Measurements from ENCODE around the gene TMEM250.
"Not testable (repeated sequence)": the region's sequence is repeated elsewhere in the genome, so short reads cannot be mapped to it uniquely, and the experiment has no call there.

The TMEM250 gene

GRCh38 chr9:136110082-136111061 is 8.3 kb downstream of the TMEM250 start:
- no peak for DNase-seq

GRCh38 chr9:136109351-136110081 is 9.2 kb downstream of the TMEM250 start:
- DNase-seq: peak; percentile 80

DNA sequence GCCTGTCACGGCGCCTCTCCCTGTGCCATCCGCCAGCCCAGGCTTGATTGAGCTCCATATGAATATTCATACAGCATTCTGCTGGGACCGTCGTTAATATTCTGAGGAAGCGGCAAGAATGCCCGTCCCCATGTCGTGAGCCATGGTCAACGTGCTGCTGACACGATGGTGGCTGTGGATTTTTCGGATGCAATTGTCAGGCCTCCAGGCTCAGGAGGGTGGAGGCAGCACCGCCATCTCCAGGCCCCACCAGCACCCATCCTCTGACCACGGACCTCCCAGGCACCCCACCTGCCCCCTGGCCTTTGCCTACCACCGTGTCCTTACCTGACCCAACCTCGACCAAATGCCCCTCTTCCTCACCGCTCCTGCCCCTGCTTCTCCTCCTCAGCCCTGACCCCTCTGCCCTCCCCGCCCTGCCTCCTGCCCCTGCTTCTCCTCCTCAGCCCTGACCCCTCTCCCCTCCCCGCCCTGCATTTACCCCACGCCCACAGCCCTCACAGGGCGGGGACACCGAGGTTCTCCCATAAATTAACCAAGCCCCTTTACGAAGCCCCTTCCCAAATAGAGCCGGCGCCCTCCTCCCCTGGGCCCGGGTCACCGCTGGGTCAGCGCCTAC is 9.9 kb downstream of the TMEM250 start:
- no peak for DNase-seq

GRCh38 chr9:136107953-136108647 is 10.6 kb downstream of the TMEM250 start:
- DNase-seq: no peak

DNA sequence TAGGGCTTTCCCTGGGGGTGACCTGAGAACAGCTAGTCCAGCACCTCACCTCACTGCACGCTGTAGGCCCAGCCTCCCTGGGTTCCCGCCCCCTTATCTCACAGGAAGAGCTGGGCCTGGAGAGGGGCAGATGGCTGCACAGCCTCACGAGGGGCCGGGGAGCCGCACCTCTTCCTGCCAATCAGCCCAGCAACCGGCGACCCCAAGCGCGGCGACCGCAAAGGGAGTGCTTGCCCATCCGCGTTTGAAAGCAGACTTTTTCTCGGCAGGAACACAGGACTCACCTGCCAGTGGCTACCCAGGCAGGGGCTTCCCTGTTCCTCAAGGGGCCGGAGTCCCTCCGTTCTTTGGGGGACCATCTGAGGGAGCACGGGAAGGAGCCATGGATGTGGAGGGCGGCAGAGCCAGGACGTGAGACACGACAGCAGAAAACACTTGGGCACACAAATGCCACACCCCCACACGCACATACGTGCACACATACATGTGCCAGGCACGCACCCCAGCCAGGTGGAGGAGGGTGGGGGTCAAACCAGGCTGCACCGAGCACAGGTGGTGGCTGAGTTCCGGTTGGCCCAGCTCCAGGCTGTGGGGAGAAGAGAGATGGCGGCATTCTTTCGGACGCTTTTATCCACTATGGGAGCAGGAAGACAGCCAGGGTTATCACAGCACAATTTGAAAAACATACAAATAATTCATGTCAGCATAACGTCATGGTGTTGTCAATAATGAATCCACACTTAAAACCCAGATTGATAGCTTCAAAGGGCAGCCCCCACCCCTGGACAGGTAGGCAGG is 11.3 kb downstream of the TMEM250 start:
- peak; percentile 85 for DNase-seq

GRCh38 chr9:136105398-136106135 is 13.1 kb downstream of the TMEM250 start:
- no peak for DNase-seq

- no peak for DNase-seq
Measured at GRCh38 chr9:136104916-136105315, 13.8 kb downstream of the TMEM250 start.

DNA sequence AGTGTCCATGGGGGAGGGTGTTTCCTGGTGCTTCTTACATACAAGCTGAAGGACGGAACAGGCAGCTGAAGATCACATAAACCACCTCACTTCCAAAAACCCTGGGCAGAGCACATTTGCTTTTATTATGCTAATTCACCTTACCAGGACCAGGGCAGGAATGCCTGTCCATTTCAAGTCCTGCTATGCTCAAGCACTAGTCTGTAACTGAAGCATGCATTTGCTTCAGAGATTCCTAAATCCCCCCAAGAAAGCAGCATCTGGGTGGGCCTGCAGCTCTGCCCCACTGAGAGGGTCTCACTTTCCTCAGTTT is 14.2 kb downstream of the TMEM250 start:
- DNase-seq: peak; percentile 61

DNA sequence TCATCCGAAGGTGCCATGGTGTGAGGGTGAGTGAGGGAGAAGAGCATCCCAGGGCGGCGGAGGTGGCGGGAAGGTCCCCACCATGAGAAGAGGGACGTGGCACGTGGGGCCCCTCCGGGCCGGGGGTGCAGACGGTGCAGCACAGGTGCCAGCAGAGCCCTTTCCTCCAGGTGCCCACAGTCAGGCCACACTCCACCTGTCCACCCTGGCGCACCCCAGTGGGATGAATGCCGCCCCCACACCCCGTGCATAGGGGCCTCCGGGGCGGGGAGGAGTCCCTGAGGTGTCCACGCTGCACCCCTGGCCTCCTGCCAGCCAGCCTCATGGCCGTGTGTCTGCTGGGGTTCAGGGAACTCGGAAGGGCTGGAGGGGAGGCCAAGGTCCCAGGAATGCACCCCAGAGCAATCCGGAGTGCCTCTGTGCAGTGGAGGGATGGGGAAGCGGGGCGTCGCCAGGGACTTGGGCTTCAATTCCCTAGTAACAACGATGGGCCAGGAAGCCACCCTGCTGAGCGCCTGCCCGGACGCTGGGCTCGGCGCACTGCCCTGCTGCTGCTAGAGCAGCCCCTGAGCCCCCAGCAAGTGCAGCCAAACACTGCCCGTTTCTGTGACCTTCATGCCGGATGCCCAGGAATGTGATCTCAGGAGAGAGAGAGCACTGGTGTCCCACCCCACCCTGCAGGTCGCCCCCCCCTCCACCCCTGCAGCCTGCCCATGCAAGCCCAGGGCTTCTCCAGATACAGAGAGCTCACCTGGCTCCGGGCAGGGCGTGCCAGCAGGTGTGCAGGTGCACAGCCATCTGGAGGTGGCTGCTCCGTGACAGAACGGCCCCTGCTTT is 14.8 kb downstream of the TMEM250 start:
- DNase-seq: no peak

DNA sequence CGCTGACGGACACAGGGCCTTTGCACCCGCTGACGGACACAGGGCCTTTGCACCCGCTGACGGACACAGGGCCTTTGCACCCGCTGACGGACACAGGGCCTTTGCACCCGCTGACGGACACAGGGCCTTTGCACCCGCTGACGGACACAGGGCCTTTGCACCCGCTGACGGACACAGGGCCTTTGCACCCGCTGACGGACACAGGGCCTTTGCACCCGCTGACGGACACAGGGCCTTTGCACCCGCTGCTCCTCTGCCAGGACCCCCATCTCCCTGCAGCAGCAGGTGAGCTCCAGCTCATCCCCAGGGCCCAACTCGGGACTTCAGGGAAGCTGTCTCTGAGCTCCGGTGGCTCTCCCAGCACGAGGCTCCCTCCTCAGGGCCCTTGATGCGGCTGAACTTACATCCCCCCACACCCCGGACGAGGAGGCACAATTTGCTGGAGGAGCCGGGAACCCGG is 17.0 kb downstream of the TMEM250 start:
- not testable (repeated sequence) for DNase-seq

DNA sequence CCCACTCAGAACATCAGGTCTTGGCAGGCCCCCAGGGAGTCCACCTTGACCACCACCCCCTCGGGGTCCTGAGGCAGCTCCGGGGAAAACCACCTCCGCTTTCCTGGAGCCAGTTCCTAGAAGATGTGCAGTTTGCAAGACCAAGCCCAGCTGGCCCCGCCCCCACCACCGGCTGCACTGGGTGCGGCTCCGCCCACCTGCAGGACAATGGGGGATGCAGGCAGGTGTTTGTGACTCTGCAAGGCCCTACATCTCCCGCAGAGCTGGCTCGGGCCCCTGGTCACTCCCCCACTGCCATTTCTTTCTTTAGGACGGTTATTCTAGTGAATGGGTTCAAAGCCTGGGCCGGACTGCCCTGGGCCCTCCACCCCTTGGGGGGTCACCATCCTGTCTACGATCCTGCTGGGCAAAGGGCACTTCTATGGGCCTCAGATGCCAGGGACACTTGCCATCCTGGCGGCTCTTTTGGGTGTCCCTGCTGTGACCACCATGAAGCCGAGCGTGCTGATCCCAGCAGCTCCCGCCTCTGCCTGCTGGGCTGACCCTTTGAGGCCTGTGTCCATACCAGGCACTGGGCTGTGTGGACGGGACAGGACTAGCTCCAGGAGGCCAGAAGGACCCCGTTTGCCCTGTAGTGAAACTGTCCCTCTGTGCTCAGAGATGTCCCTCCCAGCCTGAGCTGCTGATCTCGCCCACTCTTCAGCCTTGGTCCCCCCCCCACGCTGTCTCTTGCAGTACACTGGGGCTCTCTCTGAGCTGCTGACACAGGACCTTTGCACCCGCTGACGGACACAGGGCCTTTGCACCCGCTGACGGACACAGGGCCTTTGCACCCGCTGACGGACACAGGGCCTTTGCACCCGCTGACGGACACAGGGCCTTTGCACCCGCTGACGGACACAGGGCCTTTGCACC is 17.7 kb downstream of the TMEM250 start:
- peak; percentile 31 for DNase-seq

- no peak for DNase-seq
Measured at GRCh38 chr9:136099542-136099941, 19.1 kb downstream of the TMEM250 start.

DNA sequence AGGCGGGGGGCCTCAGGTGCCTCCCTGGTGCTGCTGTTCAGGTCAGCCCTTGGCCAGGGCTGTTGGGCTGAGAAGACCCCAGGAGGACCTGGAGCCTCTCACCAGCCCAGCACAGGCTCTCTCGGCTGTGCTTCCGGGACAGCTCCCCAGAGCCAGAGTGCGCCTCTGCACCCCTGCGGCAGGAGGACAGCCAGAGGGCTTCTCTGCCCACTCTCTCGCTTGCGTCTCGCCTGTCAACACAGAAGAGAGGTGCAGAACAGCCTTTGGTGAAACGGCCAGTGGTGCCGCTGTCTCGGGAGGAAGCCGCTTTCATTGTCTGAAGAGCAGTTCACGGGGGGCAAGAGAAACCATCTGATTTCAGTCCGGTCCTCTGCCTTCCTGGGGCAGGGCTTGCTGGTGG is 19.8 kb downstream of the TMEM250 start:
- DNase-seq: no peak

GRCh38 chr9:136098210-136098609 is 20.5 kb downstream of the TMEM250 start:
- no peak for DNase-seq

- DNase-seq: no peak
Measured at GRCh38 chr9:136096505-136097001, 22.1 kb downstream of the TMEM250 start.

GRCh38 chr9:136095070-136096058 is 23.3 kb downstream of the TMEM250 start, which contains the start of gene NACC2:
Gene NACC2, minus strand, starts transcription at chr9:136095289. Its CDS starts 44,768 bp downstream, at chr9:136050521.
- no peak for DNase-seq

Measured in NCI-H2029 treated with DMSO at 0.1 percent for 48 hours (cell line).